ENCODE results near the gene CRY1.

CRY1 gene

DNA sequence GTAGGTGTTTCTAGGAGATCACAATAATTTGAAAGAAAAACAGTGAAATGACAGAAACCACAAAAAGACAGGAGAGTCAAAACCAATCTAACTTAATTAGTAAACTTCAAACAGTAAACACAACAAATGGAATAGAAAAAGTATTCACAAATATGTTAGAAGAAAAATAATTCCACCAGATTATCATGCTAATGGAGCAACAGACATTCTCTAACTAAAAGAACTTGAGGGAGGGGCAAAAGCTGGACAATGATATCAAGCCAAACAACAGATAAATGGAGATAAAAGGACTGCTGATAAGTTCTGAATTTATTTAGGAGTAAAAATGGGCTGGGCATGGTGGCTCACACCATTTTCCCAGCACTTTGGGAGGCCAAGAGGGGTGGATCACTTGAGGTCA is 28.7 kb downstream of the CRY1 start:
- no peaks in the 10 kb centered on the region for H3K4me1 ChIP-seq
- TF ChIP-seq, protein P1, sequence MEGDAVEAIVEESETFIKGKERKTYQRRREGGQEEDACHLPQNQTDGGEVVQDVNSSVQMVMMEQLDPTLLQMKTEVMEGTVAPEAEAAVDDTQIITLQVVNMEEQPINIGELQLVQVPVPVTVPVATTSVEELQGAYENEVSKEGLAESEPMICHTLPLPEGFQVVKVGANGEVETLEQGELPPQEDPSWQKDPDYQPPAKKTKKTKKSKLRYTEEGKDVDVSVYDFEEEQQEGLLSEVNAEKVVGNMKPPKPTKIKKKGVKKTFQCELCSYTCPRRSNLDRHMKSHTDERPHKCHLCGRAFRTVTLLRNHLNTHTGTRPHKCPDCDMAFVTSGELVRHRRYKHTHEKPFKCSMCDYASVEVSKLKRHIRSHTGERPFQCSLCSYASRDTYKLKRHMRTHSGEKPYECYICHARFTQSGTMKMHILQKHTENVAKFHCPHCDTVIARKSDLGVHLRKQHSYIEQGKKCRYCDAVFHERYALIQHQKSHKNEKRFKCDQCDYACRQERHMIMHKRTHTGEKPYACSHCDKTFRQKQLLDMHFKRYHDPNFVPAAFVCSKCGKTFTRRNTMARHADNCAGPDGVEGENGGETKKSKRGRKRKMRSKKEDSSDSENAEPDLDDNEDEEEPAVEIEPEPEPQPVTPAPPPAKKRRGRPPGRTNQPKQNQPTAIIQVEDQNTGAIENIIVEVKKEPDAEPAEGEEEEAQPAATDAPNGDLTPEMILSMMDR (IDR thresholded peaks at IDR 0.05; ENCODE audit: low read depth, low read length), result no peak
- H3K4me3 ChIP-seq (ENCODE audit: low read depth, low read length), result no peak overlapping the region
- no peaks in the 10 kb centered on the region for H3K27me3 ChIP-seq
- no peaks in the 10 kb centered on the region for H3K9me3 ChIP-seq
- no peaks in the 10 kb centered on the region for H3K36me3 ChIP-seq
- DNase-seq, result no peak

DNA sequence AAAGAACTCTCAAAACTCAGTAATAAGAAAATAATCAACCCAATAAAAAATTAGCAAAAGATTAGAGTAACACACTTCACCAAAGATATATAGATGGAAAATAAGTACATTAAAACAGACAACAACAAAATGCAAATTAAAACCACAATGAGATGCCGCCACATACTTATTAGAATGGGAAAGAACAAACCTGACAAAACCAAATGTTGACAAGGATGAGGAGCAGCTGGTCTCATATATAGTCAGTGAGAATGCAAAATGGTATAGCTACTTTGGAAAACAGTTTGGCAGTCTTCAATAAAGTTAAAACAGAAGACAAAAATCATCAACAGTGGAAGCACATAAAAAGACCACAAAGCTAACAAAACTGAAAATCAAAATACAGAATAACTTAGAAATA is 29.1 kb downstream of the CRY1 start:
- no peaks in the 10 kb centered on the region for H3K36me3 ChIP-seq
- no peaks in the 10 kb centered on the region for H3K4me1 ChIP-seq
- no peak for DNase-seq
- no peaks in the 10 kb centered on the region for H3K9me3 ChIP-seq
- H3K27me3 ChIP-seq, result no peaks in the 10 kb centered on the region
- TF ChIP-seq, protein P1 (IDR thresholded peaks at IDR 0.05; ENCODE audit: low read depth, low read length), result no peak
- no peak overlapping the region for H3K4me3 ChIP-seq (ENCODE audit: low read depth, low read length)

DNA sequence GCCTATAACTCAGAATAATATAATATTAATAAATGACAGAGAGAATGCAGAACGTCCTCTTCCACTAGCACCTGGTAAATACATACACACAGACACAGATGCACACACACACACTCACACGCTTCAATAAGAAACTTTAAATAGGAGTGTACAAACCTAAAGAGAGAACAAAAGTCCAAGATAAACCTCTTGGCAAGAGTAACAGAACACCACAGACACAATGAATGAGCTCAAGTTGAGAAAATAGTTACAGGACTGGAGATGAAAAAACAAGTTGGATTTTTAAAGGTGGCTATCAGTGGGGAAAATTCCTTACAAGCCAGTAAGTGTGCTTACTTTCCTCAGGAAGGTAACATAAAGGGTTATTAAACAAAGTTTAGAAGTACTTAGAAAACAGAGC is 35.2 kb downstream of the CRY1 start:
- TF ChIP-seq, protein P1 (IDR thresholded peaks at IDR 0.05; ENCODE audit: low read depth, low read length), result no peak
- no peaks in the 10 kb centered on the region for H3K27me3 ChIP-seq

DNA sequence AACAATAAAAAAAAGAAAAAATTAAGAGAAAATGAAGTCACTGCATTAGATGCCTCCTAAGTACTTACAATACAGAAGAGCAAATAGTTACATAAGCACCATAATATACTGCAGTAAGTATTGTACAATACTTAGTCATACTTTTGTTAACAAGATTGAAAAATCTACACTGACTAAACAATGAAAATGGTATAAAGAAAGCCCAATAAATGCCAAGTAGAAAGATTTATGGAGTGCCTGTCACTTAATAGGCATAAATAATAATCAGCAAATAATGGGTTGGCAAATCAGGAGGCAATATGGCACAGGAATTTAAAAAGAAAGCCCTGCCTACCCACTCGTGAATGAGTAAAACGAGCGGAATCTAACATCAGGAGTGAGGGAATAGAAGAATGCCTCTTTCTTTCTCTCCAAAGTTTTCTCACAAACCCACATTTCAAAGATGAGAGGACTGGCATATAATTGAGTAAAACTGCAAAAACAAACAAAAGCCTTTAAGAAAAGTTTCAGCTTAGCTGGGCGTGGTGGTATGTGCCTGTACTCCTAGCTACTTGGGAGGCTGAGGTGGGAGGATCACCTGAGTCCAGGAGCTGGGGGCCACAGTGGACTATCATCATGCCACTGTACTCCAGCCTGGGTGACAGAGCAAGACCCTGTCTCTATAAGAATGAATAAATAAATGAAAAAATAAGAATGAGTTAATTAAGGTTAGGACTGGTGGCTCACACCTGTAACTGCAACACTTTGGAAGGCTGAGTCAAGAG is 36.1 kb downstream of the CRY1 start:
- DNase-seq, result no peak
- H3K27me3 ChIP-seq, result no peaks in the 10 kb centered on the region
- H3K4me3 ChIP-seq (ENCODE audit: low read depth, low read length), result no peak overlapping the region
- no peaks in the 10 kb centered on the region for H3K36me3 ChIP-seq
- TF ChIP-seq, protein P1 (IDR thresholded peaks at IDR 0.05; ENCODE audit: low read depth, low read length), result no peak
- no peaks in the 10 kb centered on the region for H3K9me3 ChIP-seq
- no peaks in the 10 kb centered on the region for H3K4me1 ChIP-seq

More for the DNA sequence above, 35.2 kb downstream of the CRY1 start:
- no peak overlapping the region for H3K4me3 ChIP-seq (ENCODE audit: low read depth, low read length)
- no peaks in the 10 kb centered on the region for H3K36me3 ChIP-seq
- no peaks in the 10 kb centered on the region for H3K4me1 ChIP-seq
- H3K9me3 ChIP-seq, result no peaks in the 10 kb centered on the region
- DNase-seq, result no peak

DNA sequence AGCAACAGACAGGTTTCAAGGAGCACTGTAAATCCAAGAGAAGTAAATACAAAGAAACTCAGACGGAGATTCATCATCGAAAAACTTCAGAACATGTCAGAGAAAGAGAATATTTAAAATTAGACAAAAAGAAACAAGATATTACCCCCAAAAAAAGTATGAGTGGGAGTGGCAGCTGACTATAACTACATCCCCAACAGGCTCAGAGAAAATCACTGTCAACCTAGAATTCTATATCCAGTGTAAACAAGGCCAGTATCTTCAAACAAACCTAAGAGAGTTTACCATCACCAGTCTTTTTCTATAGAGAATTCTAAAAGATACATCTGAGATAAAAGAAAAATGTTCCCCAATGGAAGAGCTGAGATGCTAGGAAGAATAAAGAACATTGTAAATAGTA is 39.6 kb downstream of the CRY1 start:
- DNase-seq, result no peak
- no peaks in the 10 kb centered on the region for H3K4me1 ChIP-seq
- H3K36me3 ChIP-seq, result no peaks in the 10 kb centered on the region
- TF ChIP-seq, protein P1 (IDR thresholded peaks at IDR 0.05; ENCODE audit: low read depth, low read length), result no peak
- no peak overlapping the region for H3K4me3 ChIP-seq (ENCODE audit: low read depth, low read length)
- no peaks in the 10 kb centered on the region for H3K27me3 ChIP-seq
- H3K9me3 ChIP-seq, result no peaks in the 10 kb centered on the region

DNA sequence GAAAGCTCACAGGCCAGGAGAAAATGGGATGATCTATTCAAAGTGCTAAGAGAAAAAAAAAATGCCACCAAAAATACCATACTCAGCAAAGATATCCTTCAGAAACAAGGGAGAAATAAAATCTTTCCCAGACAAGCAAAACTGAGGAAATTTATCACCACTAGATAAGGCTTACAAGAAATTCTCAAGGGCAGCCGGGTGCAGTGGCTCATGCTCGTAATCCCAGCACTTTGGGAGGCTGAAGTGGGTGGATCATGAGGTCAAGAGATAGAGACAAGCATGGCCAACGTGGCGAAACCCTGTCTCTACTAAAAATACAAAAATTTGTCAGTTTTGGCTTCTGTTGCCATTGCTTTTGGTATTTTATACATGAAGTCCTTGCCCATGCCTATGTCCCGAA is 48.2 kb downstream of the CRY1 start:
- no peaks in the 10 kb centered on the region for H3K27me3 ChIP-seq
- H3K4me1 ChIP-seq, result no peaks in the 10 kb centered on the region
- no peaks in the 10 kb centered on the region for H3K36me3 ChIP-seq
- no peak overlapping the region for H3K4me3 ChIP-seq (ENCODE audit: low read depth, low read length)
- H3K9me3 ChIP-seq, result no peaks in the 10 kb centered on the region; the same call in 1 of the 2 replicates
- DNase-seq, result no peak
- TF ChIP-seq, protein P1 (IDR thresholded peaks at IDR 0.05; ENCODE audit: low read depth, low read length), result no peak

Data from BE2C (cell line).